GM23248 (cell line): ENCODE results near the gene AGFG2.

ENCODE experiments used
- EZH2 ChIP-seq: fragments of 200-600 bp; sonication (generic); IDR thresholded peaks from 2 replicates; pipeline ENCODE4 v1.6.1; 2018; ENCODE audit warnings: antibody characterized with exemption, mild to moderate bottlenecking; ENCODE audit not compliant: insufficient read depth, poor library complexity, severe bottlenecking
- EZH2phosphoT487 ChIP-seq: fragments of 200-600 bp; sonication (generic); IDR thresholded peaks from 2 replicates; pipeline ENCODE4 v1.6.1; 2018; ENCODE audit warnings: antibody characterized with exemption, moderate library complexity, mild to moderate bottlenecking, low read depth; ENCODE audit not compliant: insufficient read depth

GRCh38 chr7:100489824-100490223, 49.2 kb upstream of the AGFG2 start:
- TF ChIP-seq EZH2: no peak
- no peak for TF ChIP-seq EZH2phosphoT487
